Lower lobe of right lung (tissue), 2 donors: ENCODE results near the gene MAPT. TPM values are rescaled to one million over a fixed set of nuclear protein-coding genes. Genes with fewer than 3 reads are reported as not detected.

Experiments used
- ATAC-seq, 2 donors: fragments of 200-7000 bp; cut with Tn5 transposase; one replicate each; pipeline ENCODE4 v1.9.1; 2020 to 2022; ENCODE audit warnings: mild to moderate bottlenecking in 2 of 2, moderate library complexity in 2 of 2
- DNase-seq: peaks from one replicate; pipeline ENCODE4 v3.0.0-alpha.2; 2020
- H3K27ac ChIP-seq: fragments of 200-600 bp; one replicate; pipeline ENCODE4 v1.8.0; 2022
- H3K27me3 ChIP-seq: fragments of 200-600 bp; one replicate; pipeline ENCODE4 v1.8.0; 2022; ENCODE audit warnings: low read depth
- H3K36me3 ChIP-seq: fragments of 200-600 bp; one replicate; pipeline ENCODE4 v1.8.0; 2022; ENCODE audit warnings: mild to moderate bottlenecking
- H3K4me1 ChIP-seq: fragments of 200-600 bp; one replicate; pipeline ENCODE4 v1.8.0; 2022
- H3K4me3 ChIP-seq: fragments of 200-600 bp; one replicate; pipeline ENCODE4 v1.8.0; 2022; ENCODE audit warnings: mild to moderate bottlenecking
- H3K9me3 ChIP-seq: fragments of 200-600 bp; one replicate; pipeline ENCODE4 v1.8.0; 2022
- intact Hi-C: fragments of 100-400 bp; cut with DNase I; formaldehyde crosslinking; loops from one replicate; pipeline ENCODE4 v1.11.0; 2022
- total RNA-seq: library from RNA; stranded (reverse); fragmentation: NEBNext Ultra II Directional; extraction: Animal tissue kit (Norgen Biotek cat#: 25700); gene quantifications from one replicate; pipeline ENCODE4 v1.2.1, GENCODE V29; 2021
- TF ChIP-seq, protein P1 (sequence below): fragments of 200-600 bp; IDR thresholded peaks from one replicate; pipeline ENCODE4 v1.8.0; 2022; ENCODE audit warnings: antibody characterized with exemption, mild to moderate bottlenecking
- donor health status: DM: no; HTN: yes; CAD: no; lungs with severe emphysema.

Gene MAPT
- total RNA-seq, 1 donor from 2014 or later: 5.5 TPM

DNA sequence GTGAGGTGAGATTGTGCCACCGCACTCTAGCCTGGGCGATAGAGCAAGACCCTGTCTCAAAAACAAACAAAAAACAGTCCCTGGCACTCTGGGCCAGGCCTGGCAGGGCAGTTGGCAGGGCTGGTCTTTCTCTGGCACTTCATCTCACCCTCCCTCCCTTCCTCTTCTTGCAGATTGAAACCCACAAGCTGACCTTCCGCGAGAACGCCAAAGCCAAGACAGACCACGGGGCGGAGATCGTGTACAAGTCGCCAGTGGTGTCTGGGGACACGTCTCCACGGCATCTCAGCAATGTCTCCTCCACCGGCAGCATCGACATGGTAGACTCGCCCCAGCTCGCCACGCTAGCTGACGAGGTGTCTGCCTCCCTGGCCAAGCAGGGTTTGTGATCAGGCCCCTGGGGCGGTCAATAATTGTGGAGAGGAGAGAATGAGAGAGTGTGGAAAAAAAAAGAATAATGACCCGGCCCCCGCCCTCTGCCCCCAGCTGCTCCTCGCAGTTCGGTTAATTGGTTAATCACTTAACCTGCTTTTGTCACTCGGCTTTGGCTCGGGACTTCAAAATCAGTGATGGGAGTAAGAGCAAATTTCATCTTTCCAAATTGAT, 129.5 kb downstream of the MAPT start:
- no peak for DNase-seq
- no peak overlapping the region for H3K27ac ChIP-seq
- no peaks in the 10 kb centered on the region for H3K27me3 ChIP-seq
- intact Hi-C loops: no loop called here
- H3K9me3 ChIP-seq: no peaks in the 10 kb centered on the region
- H3K36me3 ChIP-seq: peaks cover 33% of the 10 kb centered on the region
- TF ChIP-seq, protein P1, sequence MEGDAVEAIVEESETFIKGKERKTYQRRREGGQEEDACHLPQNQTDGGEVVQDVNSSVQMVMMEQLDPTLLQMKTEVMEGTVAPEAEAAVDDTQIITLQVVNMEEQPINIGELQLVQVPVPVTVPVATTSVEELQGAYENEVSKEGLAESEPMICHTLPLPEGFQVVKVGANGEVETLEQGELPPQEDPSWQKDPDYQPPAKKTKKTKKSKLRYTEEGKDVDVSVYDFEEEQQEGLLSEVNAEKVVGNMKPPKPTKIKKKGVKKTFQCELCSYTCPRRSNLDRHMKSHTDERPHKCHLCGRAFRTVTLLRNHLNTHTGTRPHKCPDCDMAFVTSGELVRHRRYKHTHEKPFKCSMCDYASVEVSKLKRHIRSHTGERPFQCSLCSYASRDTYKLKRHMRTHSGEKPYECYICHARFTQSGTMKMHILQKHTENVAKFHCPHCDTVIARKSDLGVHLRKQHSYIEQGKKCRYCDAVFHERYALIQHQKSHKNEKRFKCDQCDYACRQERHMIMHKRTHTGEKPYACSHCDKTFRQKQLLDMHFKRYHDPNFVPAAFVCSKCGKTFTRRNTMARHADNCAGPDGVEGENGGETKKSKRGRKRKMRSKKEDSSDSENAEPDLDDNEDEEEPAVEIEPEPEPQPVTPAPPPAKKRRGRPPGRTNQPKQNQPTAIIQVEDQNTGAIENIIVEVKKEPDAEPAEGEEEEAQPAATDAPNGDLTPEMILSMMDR: no peak
- H3K4me1 ChIP-seq: peaks cover 9% of the 10 kb centered on the region
- no peak overlapping the region for H3K4me3 ChIP-seq
- ATAC-seq: no peak

DNA sequence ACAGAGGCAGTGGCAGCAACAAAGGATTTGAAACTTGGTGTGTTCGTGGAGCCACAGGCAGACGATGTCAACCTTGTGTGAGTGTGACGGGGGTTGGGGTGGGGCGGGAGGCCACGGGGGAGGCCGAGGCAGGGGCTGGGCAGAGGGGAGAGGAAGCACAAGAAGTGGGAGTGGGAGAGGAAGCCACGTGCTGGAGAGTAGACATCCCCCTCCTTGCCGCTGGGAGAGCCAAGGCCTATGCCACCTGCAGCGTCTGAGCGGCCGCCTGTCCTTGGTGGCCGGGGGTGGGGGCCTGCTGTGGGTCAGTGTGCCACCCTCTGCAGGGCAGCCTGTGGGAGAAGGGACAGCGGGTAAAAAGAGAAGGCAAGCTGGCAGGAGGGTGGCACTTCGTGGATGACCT, 130.2 kb downstream of the MAPT start:
- H3K4me1 ChIP-seq: peaks cover 9% of the 10 kb centered on the region
- ATAC-seq (no peak), DNase-seq (no peak)
- H3K4me3 ChIP-seq: no peak overlapping the region
- H3K36me3 ChIP-seq: peaks cover 33% of the 10 kb centered on the region
- H3K27me3 ChIP-seq: no peaks in the 10 kb centered on the region
- TF ChIP-seq, protein P1: no peak
- H3K27ac ChIP-seq: no peak overlapping the region
- intact Hi-C loops: no loop called here
- no peaks in the 10 kb centered on the region for H3K9me3 ChIP-seq

DNA sequence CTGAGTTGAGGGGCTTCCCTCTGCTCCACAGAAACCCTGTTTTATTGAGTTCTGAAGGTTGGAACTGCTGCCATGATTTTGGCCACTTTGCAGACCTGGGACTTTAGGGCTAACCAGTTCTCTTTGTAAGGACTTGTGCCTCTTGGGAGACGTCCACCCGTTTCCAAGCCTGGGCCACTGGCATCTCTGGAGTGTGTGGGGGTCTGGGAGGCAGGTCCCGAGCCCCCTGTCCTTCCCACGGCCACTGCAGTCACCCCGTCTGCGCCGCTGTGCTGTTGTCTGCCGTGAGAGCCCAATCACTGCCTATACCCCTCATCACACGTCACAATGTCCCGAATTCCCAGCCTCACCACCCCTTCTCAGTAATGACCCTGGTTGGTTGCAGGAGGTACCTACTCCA, 130.7 kb downstream of the MAPT start:
- no peaks in the 10 kb centered on the region for H3K9me3 ChIP-seq
- ATAC-seq: no peak
- H3K36me3 ChIP-seq: peaks cover 34% of the 10 kb centered on the region

DNA sequence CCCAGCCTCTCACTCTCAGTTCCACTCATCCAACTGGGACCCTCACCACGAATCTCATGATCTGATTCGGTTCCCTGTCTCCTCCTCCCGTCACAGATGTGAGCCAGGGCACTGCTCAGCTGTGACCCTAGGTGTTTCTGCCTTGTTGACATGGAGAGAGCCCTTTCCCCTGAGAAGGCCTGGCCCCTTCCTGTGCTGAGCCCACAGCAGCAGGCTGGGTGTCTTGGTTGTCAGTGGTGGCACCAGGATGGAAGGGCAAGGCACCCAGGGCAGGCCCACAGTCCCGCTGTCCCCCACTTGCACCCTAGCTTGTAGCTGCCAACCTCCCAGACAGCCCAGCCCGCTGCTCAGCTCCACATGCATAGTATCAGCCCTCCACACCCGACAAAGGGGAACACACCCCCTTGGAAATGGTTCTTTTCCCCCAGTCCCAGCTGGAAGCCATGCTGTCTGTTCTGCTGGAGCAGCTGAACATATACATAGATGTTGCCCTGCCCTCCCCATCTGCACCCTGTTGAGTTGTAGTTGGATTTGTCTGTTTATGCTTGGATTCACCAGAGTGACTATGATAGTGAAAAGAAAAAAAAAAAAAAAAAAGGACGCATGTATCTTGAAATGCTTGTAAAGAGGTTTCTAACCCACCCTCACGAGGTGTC, 131.3 kb downstream of the MAPT start:
- Histone ChIP-seq H3K36me3 (peaks cover 40% of the 10 kb centered on the region), H3K4me3 (no peak overlapping the region), H3K27ac (peak overlapping the region; percentile 46), H3K4me1 (peaks cover 9% of the 10 kb centered on the region), H3K9me3 (no peaks in the 10 kb centered on the region), H3K27me3 (no peaks in the 10 kb centered on the region)
- DNase-seq (no peak), ATAC-seq (no peak)
- TF ChIP-seq, protein P1: no peak
- intact Hi-C loops: no loop called here

More for the DNA sequence above, 130.7 kb downstream of the MAPT start:
- no peak overlapping the region for H3K4me3 ChIP-seq
- peak overlapping the region; percentile 46 for H3K27ac ChIP-seq
- no peak for DNase-seq
- TF ChIP-seq, protein P1: no peak
- peaks cover 9% of the 10 kb centered on the region for H3K4me1 ChIP-seq
- intact Hi-C loops: no loop called here
- no peaks in the 10 kb centered on the region for H3K27me3 ChIP-seq

DNA sequence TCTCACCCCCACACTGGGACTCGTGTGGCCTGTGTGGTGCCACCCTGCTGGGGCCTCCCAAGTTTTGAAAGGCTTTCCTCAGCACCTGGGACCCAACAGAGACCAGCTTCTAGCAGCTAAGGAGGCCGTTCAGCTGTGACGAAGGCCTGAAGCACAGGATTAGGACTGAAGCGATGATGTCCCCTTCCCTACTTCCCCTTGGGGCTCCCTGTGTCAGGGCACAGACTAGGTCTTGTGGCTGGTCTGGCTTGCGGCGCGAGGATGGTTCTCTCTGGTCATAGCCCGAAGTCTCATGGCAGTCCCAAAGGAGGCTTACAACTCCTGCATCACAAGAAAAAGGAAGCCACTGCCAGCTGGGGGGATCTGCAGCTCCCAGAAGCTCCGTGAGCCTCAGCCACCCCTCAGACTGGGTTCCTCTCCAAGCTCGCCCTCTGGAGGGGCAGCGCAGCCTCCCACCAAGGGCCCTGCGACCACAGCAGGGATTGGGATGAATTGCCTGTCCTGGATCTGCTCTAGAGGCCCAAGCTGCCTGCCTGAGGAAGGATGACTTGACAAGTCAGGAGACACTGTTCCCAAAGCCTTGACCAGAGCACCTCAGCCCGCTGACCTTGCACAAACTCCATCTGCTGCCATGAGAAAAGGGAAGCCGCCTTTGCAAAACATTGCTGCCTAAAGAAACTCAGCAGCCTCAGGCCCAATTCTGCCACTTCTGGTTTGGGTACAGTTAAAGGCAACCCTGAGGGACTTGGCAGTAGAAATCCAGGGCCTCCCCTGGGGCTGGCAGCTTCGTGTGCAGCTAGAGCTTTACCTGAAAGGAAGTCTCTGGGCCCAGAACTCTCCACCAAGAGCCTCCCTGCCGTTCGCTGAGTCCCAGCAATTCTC, 132.1 kb downstream of the MAPT start:
- H3K36me3 ChIP-seq: peaks cover 47% of the 10 kb centered on the region
- no peak for DNase-seq
- peak; percentile 22 to 49 for ATAC-seq

More for the DNA sequence above, 132.1 kb downstream of the MAPT start:
- H3K4me3 ChIP-seq: no peak overlapping the region
- intact Hi-C loops: no loop called here
- H3K27ac ChIP-seq: peak overlapping the region; percentile 46
- H3K9me3 ChIP-seq: no peaks in the 10 kb centered on the region
- H3K27me3 ChIP-seq: no peaks in the 10 kb centered on the region
- peaks cover 9% of the 10 kb centered on the region for H3K4me1 ChIP-seq
- TF ChIP-seq, protein P1: no peak
